Endothelial cell of umbilical vein (primary cell): ENCODE data around the gene SLC1A7.

Experiments used
- POLR2AphosphoS5 ChIP-seq: IDR thresholded peaks from 2 replicates; pipeline ENCODE4 v1.6.1; 2012; ENCODE audit warnings: low read depth, mild to moderate bottlenecking, control low read depth, low read length, moderate library complexity; ENCODE audit not compliant: insufficient read depth
- TF ChIP-seq, protein P1 (sequence below), 2 donors: IDR thresholded peaks; 1 replicate in 1 of 2; 2 replicates in 1 of 2; pipeline ENCODE4 v1.5.1; 2011; ENCODE audit warnings: low read length in 2 of 2, mild to moderate bottlenecking in 2 of 2, moderate library complexity in 2 of 2, control low read depth in 1 of 2, inconsistent platforms in 1 of 2, low read depth in 1 of 2; ENCODE audit not compliant: insufficient read depth in 1 of 2; ENCODE audit errors: extremely low read depth in 1 of 2

DNA sequence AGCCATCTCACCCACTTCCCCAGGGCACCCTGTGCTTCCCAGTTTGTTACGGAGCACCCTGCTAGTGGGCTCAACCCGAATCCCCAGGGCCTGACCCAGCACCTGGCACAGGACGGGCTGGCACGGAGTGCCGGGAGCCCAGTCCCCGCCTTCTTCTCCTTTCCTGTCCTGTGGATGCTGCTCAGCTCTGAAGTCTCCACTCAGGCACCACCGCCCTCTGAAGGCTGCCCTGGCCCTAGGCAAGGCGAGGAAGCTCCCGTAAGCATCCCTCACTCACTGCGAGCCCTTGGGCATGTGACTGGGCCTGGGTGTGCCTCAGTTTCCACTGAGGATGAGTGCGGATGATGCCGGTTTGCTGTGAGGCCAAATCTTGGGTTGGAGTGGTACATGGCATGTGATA, 21.8 kb downstream of the SLC1A7 start:
- TF ChIP-seq, protein P1, sequence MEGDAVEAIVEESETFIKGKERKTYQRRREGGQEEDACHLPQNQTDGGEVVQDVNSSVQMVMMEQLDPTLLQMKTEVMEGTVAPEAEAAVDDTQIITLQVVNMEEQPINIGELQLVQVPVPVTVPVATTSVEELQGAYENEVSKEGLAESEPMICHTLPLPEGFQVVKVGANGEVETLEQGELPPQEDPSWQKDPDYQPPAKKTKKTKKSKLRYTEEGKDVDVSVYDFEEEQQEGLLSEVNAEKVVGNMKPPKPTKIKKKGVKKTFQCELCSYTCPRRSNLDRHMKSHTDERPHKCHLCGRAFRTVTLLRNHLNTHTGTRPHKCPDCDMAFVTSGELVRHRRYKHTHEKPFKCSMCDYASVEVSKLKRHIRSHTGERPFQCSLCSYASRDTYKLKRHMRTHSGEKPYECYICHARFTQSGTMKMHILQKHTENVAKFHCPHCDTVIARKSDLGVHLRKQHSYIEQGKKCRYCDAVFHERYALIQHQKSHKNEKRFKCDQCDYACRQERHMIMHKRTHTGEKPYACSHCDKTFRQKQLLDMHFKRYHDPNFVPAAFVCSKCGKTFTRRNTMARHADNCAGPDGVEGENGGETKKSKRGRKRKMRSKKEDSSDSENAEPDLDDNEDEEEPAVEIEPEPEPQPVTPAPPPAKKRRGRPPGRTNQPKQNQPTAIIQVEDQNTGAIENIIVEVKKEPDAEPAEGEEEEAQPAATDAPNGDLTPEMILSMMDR (IDR thresholded peaks at IDR 0.05; ENCODE audit: extremely low read depth in 1 of 2, insufficient read depth in 1 of 2, low read depth in 1 of 2, low read length in 2 of 2): no peak
- TF ChIP-seq POLR2AphosphoS5: no peak
